Kasumi-1 (cell line): Measurements from ENCODE around the gene FBXL14.
A peak's percentile ranks its signal among the peaks of the same experiment; 100 is the strongest.

ENCODE experiments used
- DNase-seq, 2 experiments: peaks; one replicate each; lab custom pipeline; 2025; lab: John Stamatoyannopoulos, UW

Gene FBXL14, protein sequence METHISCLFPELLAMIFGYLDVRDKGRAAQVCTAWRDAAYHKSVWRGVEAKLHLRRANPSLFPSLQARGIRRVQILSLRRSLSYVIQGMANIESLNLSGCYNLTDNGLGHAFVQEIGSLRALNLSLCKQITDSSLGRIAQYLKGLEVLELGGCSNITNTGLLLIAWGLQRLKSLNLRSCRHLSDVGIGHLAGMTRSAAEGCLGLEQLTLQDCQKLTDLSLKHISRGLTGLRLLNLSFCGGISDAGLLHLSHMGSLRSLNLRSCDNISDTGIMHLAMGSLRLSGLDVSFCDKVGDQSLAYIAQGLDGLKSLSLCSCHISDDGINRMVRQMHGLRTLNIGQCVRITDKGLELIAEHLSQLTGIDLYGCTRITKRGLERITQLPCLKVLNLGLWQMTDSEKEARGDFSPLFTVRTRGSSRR

GRCh38 chr12:1594261-1595025 is at the start of gene FBXL14:
TSS of gene FBXL14 (minus strand) at chr12:1594581. CDS start at chr12:1594066, 515 bp downstream.
- peak; percentile 42 to 69 for DNase-seq

DNA sequence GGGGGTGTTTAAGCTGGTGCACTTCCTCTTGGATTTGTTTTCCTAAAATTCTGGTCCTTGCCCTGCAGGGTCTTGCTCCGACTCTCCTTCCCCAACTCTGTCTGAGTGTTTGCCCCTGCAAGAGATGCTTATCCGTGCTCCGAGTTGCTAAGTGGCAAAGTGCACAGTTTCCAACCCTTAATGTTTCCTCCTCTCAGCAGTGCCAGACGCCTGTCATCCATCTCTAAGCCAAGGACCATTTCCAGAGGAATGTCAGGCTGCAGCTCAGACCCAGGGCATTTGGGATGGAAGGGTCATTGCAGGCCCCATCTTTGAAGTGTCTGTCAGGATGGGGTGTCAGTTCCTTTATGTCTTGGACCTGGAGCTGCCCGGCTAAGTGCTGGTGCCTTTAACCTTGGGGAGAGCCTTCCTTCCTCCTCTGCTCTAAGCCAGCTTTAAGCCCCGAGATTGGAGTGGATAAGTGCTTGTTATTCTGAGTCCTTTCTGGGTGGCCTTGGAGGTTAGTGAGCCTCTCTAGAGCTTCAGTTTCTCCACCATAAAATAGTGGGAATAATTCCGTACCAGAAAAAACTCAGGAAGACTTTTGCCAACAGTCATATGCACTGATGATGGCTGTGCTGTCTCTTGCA is 49.6 kb upstream of the FBXL14 start:
- DNase-seq: no peak

DNA sequence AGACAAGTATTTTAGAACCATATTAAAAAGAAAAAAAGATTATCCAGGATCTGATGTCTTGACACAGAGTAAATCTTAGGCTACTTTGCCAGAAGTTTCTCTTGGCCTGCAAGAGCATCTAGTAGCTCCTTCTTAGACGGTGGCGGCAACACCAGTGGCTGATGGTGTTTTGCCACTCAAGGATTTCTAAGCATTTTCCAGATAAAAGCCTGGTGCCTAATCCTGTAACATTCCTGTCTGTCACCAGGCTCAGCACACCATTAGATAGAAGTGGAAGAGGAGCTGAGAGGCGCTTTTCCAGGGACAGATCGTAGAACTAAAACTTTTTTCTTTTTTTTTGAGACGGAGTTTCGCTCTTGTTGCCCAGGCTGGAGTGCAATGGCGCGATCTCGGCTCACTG is 48.7 kb upstream of the FBXL14 start:
- no peak for DNase-seq

DNA sequence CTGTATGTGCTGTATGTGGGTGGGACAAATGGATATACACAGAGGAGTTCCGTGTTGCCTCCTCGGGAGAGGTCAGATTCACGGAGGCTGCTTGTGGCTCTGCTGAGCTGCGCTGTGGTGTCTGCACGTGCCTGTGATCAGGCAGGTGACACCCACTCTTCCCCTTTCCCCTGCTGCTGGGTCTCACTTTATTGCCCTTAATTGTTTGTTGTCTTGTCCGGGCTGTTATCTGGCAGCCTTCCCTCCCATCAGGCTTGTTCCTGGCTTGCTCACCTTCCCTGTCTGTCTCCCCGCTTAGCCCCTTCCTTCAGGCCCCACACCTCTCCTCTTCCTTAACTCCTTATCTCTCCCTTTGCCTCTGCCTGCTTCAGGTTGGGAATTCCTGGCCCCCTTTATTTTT is 48.1 kb upstream of the FBXL14 start:
- DNase-seq: no peak

GRCh38 chr12:1640328-1641234 is 46.2 kb upstream of the FBXL14 start:
- DNase-seq: no peak

DNA sequence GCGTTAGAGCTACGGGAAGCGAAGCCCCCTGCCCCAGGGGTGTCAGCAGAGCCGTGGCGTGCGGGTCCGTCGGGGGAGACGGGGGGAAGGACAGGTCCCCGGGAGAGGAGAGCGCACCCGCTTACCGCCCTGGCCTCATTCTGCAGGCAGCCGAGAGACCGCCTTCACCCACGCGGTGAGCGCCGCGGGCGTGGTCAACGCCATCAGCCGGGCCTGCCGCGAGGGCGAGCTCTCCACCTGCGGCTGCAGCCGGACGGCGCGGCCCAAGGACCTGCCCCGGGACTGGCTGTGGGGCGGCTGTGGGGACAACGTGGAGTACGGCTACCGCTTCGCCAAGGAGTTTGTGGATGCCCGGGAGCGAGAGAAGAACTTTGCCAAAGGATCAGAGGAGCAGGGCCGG is 45.2 kb upstream of the FBXL14 start:
- DNase-seq: no peak

GRCh38 chr12:1638203-1638602 is 43.8 kb upstream of the FBXL14 start:
- DNase-seq: no peak

GRCh38 chr12:1635301-1636095 is 41.1 kb upstream of the FBXL14 start:
- DNase-seq: no peak

DNA sequence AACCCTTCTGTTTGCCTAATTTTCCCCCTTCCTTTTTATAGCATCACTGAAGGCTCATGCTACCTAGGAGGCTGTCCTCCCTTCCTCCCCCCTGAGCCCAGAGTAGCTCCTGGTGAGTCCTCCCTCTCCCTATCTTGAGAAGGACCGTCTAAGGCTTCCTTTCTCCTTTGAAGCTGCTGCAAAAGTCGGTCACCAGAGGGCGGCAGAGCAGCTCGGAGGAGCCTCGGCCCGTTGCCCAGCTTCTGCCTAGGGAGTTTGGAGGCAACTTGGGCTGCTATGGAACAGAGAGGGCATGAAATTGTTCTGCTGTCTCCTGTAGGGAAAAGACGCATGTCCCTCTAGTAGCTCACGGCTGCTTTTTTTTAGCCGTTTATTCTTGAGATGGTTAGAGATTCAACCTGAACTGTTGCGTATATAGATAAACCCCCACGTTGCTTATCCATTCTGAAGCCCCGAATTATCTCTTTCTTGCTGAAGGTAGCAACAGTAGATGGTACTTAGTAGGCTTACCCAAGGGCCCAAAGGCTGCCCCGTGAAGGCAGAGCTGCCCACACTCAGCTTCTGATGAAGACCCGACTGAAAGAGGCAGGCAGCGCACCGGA is 40.3 kb upstream of the FBXL14 start:
- peak; percentile 43 to 61 for DNase-seq

DNA sequence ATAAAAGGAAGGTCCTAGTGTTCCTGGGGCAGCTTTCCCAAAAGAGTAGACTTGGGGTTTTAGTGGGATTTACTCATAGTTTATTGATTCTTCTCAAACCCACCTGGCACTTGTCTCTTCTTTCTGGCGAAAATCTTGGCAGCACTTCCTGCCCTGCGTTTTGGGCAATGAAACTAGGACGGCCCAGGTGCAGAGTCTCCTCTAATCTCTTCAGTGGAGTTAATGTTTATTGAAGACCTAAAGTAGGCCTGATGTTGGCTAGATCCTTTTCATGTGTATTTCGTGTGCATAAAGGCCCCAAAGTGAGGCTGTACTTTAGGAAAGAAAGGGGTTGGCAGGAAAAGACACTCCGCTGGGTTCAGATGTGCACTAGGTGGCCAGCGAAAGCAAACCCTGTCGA is 39.8 kb upstream of the FBXL14 start:
- no peak for DNase-seq

- no peak for DNase-seq
Observed at GRCh38 chr12:1633459-1633858, 39.1 kb upstream of the FBXL14 start.

- DNase-seq: no peak
Observed at GRCh38 chr12:1632702-1633101, 38.3 kb upstream of the FBXL14 start.

- no peak for DNase-seq
Observed at GRCh38 chr12:1630827-1631591, 36.6 kb upstream of the FBXL14 start.

DNA sequence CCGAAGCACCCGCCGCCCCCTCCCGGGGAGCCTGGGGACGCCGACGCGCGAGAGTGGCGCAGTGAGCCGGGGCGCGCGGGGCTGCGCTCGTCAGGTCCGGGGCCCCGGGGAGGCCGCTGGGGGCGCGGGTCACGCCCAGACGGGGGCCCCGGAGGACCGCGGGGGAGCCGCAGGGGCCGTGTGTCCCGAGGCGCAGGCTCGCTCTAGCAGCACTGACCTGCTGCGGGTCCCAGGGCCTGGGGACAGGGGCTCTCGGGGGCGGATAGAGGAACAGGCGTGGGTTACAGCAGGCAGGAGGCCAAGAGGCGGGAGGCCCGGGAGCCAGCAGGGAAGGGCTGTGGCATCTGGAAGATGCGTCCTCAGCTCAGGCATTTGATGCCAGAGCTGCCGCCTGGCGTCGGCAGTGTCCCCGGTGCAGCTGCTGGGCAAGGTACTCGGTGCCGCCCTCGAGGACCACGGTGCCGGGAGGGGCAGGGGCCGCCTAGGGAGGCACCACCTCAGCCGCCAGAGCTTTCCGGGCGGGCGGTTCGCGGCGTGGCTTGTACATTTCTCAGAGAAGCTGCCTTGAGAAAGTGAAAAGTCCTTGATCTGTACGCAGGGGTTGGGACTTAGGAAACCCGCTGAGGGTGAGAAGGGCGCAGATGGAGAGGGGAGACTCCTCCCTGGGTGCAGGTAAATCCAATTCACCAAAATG is 35.9 kb upstream of the FBXL14 start:
- DNase-seq: peak in 1 of 2 experiments; percentile 10

DNA sequence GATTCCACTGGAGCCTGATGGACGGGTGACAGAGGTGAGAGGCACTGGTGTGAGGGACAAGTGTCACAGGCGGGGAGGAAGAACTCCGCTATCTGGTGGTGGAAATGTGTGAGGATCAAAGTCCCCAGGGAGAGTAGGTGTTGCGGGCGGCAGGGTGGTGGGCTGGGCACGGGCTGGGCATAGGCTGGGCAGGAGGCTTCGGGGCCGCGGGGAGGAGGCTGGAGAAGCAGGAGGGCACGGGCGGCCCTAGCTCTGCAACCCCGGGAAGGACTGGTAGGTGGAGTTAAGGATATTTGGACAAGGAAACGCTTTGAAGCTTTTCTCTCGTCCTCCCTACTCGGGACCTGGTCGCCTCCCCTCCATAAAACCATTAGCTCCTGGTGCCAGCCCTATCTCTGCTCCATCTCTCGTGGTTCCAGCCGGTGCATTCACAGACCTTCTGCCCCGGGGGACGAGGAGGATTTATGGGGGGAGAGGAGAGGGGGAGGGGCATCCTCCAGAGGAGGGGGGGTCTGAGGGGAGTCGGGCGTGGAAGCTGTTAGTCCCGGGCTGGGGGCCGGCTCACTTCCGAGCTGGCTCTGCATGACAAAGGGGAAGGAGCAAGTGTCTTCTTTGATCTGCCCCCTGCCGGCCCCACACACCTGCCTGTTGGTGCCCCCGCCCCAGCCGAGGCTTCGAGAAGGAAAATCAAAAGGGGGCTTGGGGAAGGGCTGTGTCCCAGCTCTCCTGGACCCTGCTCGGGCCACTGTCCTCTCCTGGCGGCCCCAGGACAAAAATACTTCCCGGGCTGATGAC is 35.2 kb upstream of the FBXL14 start:
- DNase-seq: peak in 1 of 2 experiments; percentile 0

- no peak for DNase-seq
Observed at GRCh38 chr12:1628666-1629337, 34.4 kb upstream of the FBXL14 start, which contains the start of gene WNT5B. TSS of gene WNT5B (plus strand) at chr12:1629231. CDS start at chr12:1631355, 2,124 bp downstream.

DNA sequence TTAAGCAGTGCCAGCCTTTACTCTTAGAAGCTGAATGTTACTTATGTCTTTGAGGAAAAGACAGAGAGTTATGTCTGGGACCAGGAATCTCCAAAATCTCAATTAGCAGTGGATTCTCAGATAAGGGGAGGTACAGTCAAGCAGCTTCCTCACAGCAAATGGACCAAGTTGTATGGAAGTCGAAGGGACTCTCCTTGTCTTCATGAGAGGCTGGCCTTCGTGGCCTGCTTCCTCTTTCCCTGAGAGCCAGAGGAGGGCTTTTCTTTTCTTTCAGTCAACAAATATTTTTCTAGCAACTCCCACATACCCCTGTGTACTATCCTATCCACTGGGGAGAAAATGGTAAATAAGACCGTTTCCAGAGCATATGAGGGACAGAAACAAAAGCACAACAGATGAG is 28.0 kb upstream of the FBXL14 start:
- DNase-seq: no peak

GRCh38 chr12:1620092-1620491 is 25.7 kb upstream of the FBXL14 start:
- DNase-seq: no peak
